OCI-LY1 (cell line): Measurements from ENCODE around the gene LRRC8E.

Source experiments
- H2AFZ ChIP-seq: fragments of 200-600 bp; sonication (generic), shearing (Covaris generic); 2 replicates; pipeline ENCODE4 v1.6.0; 2014; ENCODE audit warnings: antibody characterized with exemption, mild to moderate bottlenecking, low read length
- H3F3A ChIP-seq: fragments of 200-600 bp; sonication (generic), shearing (Covaris generic); 2 replicates; pipeline ENCODE4 v1.6.0; 2014; ENCODE audit warnings: mild to moderate bottlenecking, antibody characterized with exemption, low read length, moderate library complexity; ENCODE audit not compliant: insufficient read depth
- H3K27ac ChIP-seq: fragments of 200-600 bp; sonication (generic); 2 replicates; pipeline ENCODE4 v1.5.1; 2014; ENCODE audit warnings: low read length, mixed run types, mild to moderate bottlenecking, low read depth; ENCODE audit not compliant: poor library complexity, severe bottlenecking
- H3K27me3 ChIP-seq: fragments of 200-600 bp; sonication (generic); 2 replicates; pipeline ENCODE4 v1.6.0; 2014; ENCODE audit warnings: antibody characterized with exemption, mild to moderate bottlenecking, low read length, moderate library complexity; ENCODE audit not compliant: insufficient read depth
- H3K36me3 ChIP-seq: fragments of 200-600 bp; sonication (generic); 2 replicates; pipeline ENCODE4 v1.6.1; 2014; ENCODE audit warnings: mild to moderate bottlenecking, antibody characterized with exemption, low read length, moderate library complexity, mixed read lengths; ENCODE audit not compliant: insufficient read depth
- H3K4me1 ChIP-seq: fragments of 200-600 bp; sonication (generic); 2 replicates; pipeline ENCODE4 v1.5.1; 2014; ENCODE audit warnings: mild to moderate bottlenecking, low read length, moderate library complexity; ENCODE audit not compliant: insufficient read depth, severe bottlenecking
- H3K4me2 ChIP-seq: fragments of 200-600 bp; sonication (generic), shearing (Covaris generic); 2 replicates; pipeline ENCODE4 v1.6.1; 2014; ENCODE audit warnings: low read length
- H3K4me3 ChIP-seq: fragments of 200-600 bp; sonication (generic); 2 replicates; pipeline ENCODE4 v1.5.1; 2014; ENCODE audit warnings: low read length, low read depth, mild to moderate bottlenecking, mixed read lengths; ENCODE audit not compliant: poor library complexity, severe bottlenecking
- H3K79me2 ChIP-seq: fragments of 200-600 bp; shearing (Covaris generic); 2 replicates; pipeline ENCODE4 v1.6.1; 2016; ENCODE audit warnings: mixed run types, low read length, mixed read lengths; ENCODE audit not compliant: insufficient read depth
- H3K9ac ChIP-seq: fragments of 200-600 bp; sonication (generic), shearing (Covaris generic); 2 replicates; pipeline ENCODE4 v1.6.1; 2014; ENCODE audit warnings: mild to moderate bottlenecking, low read length, mixed read lengths
- H3K9me2 ChIP-seq: fragments of 200-600 bp; sonication (generic), shearing (Covaris generic); 2 replicates; pipeline ENCODE4 v1.6.1; 2014; ENCODE audit warnings: low read depth, mild to moderate bottlenecking, low read length, mixed read lengths
- H3K9me3 ChIP-seq: fragments of 200-600 bp; shearing (Covaris generic); 2 replicates; pipeline ENCODE4 v1.6.1; 2014; ENCODE audit warnings: low read length, mixed read lengths
- H4K20me1 ChIP-seq: fragments of 200-600 bp; sonication (generic), shearing (Covaris generic); 2 replicates; pipeline ENCODE4 v1.6.0; 2016; ENCODE audit warnings: mild to moderate bottlenecking, low read length; ENCODE audit not compliant: insufficient read depth
- EZH2 ChIP-seq: fragments of 200-600 bp; sonication (generic), shearing (Covaris generic); IDR thresholded peaks from 2 replicates; pipeline ENCODE4 v1.8.0; 2017; ENCODE audit warnings: borderline replicate concordance, mixed run types, mild to moderate bottlenecking, antibody characterized with exemption, low read length, moderate library complexity, mixed read lengths
- TF ChIP-seq, protein P1 (sequence below): fragments of 200-600 bp; sonication (generic), shearing (Covaris generic); IDR thresholded peaks from 2 replicates; pipeline ENCODE4 v1.5.1; 2017; ENCODE audit warnings: mild to moderate bottlenecking, antibody characterized with exemption, low read length, moderate library complexity, mixed read lengths

The LRRC8E gene

DNA sequence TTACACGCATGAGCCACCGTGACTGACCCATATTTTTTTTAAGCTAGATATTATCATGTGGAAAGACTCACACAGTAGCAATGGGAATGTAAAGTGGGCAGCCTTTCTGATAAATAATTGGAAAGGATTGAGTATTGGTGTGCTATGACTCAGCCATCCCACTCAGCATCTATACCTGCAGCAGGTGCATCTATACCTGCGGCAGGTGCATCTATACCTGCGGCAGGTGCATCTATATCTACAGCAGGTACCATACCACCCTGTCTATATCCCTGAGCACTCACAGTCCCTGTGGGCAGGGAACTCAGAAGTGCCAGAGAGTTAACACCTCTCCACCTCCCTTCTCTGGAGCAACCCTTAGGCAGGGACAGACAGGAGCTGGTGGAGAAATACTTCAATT is 5.2 kb upstream of the LRRC8E start:
- H3F3A ChIP-seq: no peaks in the 10 kb centered on the region

DNA sequence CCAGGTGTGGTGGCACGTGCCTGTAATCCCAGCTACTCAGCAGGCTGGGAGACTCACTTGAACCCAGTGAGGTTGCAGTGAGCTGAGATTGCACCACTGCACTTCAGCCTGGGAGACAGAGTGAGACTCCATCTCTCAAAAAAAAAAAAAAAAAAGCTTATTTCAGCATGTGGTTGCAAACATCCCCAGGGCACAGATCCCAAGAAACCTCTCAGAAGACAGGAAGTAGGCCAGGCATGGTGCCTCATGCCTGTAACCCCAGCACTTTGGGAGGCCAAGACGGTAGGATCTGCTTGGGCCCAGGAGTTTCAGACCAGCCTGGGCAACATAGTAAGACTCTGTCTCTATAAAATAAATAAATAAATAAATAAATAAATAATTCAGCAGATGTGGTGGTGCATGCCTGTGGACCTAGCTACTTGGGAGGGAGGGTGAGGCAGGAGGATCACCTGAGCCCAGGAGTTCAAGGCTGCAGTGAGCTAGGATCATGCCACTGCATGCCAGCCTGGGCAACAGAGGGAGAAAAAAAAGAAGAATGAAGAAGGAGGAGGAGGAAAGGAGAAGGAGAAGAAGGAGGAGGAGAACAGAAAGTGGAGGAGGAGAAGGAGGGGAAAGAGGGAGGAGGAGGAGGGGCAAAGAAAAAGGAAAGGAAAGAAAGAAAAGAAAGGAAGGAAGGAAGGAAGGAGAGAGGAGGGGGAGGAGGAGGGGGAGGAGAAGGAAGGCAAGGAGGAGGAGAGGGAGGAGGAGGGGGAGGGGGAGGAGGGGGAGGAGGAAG is 4.3 kb upstream of the LRRC8E start:
- H3F3A ChIP-seq: no peaks in the 10 kb centered on the region
- H4K20me1 ChIP-seq: no peaks in the 10 kb centered on the region
- no peaks in the 10 kb centered on the region for H3K27me3 ChIP-seq
- no peak overlapping the region for H2AFZ ChIP-seq
- H3K4me3 ChIP-seq: no peak overlapping the region
- H3K4me1 ChIP-seq: no peaks in the 10 kb centered on the region
- no peaks in the 10 kb centered on the region for H3K9me3 ChIP-seq
- H3K4me2 ChIP-seq: no peak overlapping the region
- H3K79me2 ChIP-seq: no peaks in the 10 kb centered on the region
- H3K9ac ChIP-seq: no peak overlapping the region
- H3K36me3 ChIP-seq: no peaks in the 10 kb centered on the region
- TF ChIP-seq, protein P1, sequence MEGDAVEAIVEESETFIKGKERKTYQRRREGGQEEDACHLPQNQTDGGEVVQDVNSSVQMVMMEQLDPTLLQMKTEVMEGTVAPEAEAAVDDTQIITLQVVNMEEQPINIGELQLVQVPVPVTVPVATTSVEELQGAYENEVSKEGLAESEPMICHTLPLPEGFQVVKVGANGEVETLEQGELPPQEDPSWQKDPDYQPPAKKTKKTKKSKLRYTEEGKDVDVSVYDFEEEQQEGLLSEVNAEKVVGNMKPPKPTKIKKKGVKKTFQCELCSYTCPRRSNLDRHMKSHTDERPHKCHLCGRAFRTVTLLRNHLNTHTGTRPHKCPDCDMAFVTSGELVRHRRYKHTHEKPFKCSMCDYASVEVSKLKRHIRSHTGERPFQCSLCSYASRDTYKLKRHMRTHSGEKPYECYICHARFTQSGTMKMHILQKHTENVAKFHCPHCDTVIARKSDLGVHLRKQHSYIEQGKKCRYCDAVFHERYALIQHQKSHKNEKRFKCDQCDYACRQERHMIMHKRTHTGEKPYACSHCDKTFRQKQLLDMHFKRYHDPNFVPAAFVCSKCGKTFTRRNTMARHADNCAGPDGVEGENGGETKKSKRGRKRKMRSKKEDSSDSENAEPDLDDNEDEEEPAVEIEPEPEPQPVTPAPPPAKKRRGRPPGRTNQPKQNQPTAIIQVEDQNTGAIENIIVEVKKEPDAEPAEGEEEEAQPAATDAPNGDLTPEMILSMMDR: no peak
- no peak for TF ChIP-seq EZH2
- no peaks in the 10 kb centered on the region for H3K9me2 ChIP-seq
- H3K27ac ChIP-seq: no peak overlapping the region

More for the DNA sequence above, 5.2 kb upstream of the LRRC8E start:
- no peaks in the 10 kb centered on the region for H3K36me3 ChIP-seq
- no peak for TF ChIP-seq EZH2
- TF ChIP-seq, protein P1: no peak
- no peaks in the 10 kb centered on the region for H3K27me3 ChIP-seq
- H3K4me1 ChIP-seq: no peaks in the 10 kb centered on the region
- H4K20me1 ChIP-seq: no peaks in the 10 kb centered on the region
- no peak overlapping the region for H3K4me3 ChIP-seq
- no peak overlapping the region for H3K27ac ChIP-seq
- no peak overlapping the region for H2AFZ ChIP-seq
- no peak overlapping the region for H3K4me2 ChIP-seq
- no peaks in the 10 kb centered on the region for H3K79me2 ChIP-seq
- no peak overlapping the region for H3K9ac ChIP-seq
- no peaks in the 10 kb centered on the region for H3K9me2 ChIP-seq
- no peaks in the 10 kb centered on the region for H3K9me3 ChIP-seq

DNA sequence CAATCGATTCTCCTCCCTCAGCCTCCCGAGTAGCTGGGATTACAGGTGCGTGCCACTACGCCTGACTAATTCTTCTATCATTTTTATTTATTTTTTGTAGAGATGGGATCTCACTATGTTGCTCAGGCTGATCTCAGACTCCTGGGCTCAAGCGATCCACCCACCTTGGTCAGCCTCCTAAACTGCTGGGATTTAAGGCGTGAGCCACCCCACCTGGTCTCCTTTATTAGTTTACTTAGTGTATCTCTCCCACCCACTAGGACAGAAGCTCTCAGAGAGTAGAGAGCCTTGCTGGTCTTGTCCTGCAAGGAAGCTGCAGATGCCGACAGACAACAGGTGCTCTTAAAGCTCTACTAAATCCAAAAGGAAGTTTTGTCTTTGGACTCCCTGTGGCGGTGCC is 2.5 kb upstream of the LRRC8E start:
- no peaks in the 10 kb centered on the region for H3K9me2 ChIP-seq
- no peaks in the 10 kb centered on the region for H3F3A ChIP-seq

More for the DNA sequence above, 2.5 kb upstream of the LRRC8E start:
- no peak overlapping the region for H2AFZ ChIP-seq
- TF ChIP-seq, protein P1: no peak
- no peak for TF ChIP-seq EZH2
- H3K9me3 ChIP-seq: no peaks in the 10 kb centered on the region
- no peaks in the 10 kb centered on the region for H4K20me1 ChIP-seq
- no peak overlapping the region for H3K27ac ChIP-seq
- H3K36me3 ChIP-seq: no peaks in the 10 kb centered on the region
- H3K79me2 ChIP-seq: no peaks in the 10 kb centered on the region
- no peaks in the 10 kb centered on the region for H3K27me3 ChIP-seq
- no peaks in the 10 kb centered on the region for H3K4me1 ChIP-seq
- no peak overlapping the region for H3K9ac ChIP-seq
- H3K4me3 ChIP-seq: no peak overlapping the region
- no peak overlapping the region for H3K4me2 ChIP-seq
